Endothelial cell of umbilical vein (primary cell): ENCODE results near the gene RFLNA. TPM values are rescaled to one million over a fixed set of nuclear protein-coding genes. Genes with fewer than 3 reads are reported as not detected.

Experiments used
- BruUV-seq: library from RNA; stranded (reverse); fragments of 400-500 nt; replicated peaks from 2 replicates; lab custom pipeline; 2021; lab: Mats Ljungman, UMichigan
- CTCF ChIA-PET: fragments of 300-600, 350-600 bp; sonication (Branson Sonifier 250); formaldehyde crosslinking; loops from one replicate; lab custom pipeline; 2021; ENCODE audit warnings: antibody characterized with exemption, inconsistent platforms; lab: Charles Lee
- POLR2A ChIA-PET: fragments of 300-600, 350-600 bp; sonication (Branson Sonifier 250); formaldehyde crosslinking; loops from one replicate; lab custom pipeline; 2021; ENCODE audit warnings: antibody characterized with exemption, inconsistent platforms; lab: Charles Lee
- DNase-seq: peaks from one replicate; pipeline ENCODE4 v3.0.0-alpha.2; 2011; ENCODE audit warnings: low read depth, low spot score
- FAIRE-seq: peaks from 2 replicates; lab custom pipeline; 2011; peaks lifted over from hg19 to GRCh38; lab: Jason Lieb, UNC
- H2AFZ ChIP-seq: 2 replicates; pipeline ENCODE4 v1.6.0; 2012; ENCODE audit warnings: low read depth, low read length, control low read depth, inconsistent platforms
- H3K27ac ChIP-seq: 2 replicates; pipeline ENCODE4 v1.5.1; 2011; ENCODE audit warnings: low read depth, mild to moderate bottlenecking, control low read depth, low read length, moderate library complexity; ENCODE audit not compliant: insufficient read depth
- H3K27me3 ChIP-seq, 2 experiments: 2 replicates each; pipeline versions ENCODE4 v1.6.0 to v1.6.1; 2011; ENCODE audit warnings: low read length in 2 of 2, mixed read lengths in 1 of 2; ENCODE audit not compliant: control insufficient read depth in 2 of 2, insufficient read depth in 2 of 2
- H3K36me3 ChIP-seq, 2 experiments: 2 replicates in 1 of 2; 3 replicates in 1 of 2; pipeline ENCODE4 v1.5.1; 2011; ENCODE audit warnings: low read length in 2 of 2, mild to moderate bottlenecking in 1 of 2, moderate library complexity in 1 of 2; ENCODE audit not compliant: control insufficient read depth in 2 of 2, insufficient read depth in 2 of 2; ENCODE audit errors: extremely low read depth in 1 of 2
- H3K4me1 ChIP-seq: 3 replicates; pipeline ENCODE4 v1.5.1; 2011; ENCODE audit warnings: mild to moderate bottlenecking, low read length; ENCODE audit not compliant: control insufficient read depth, insufficient read depth; ENCODE audit errors: extremely low read depth
- H3K4me2 ChIP-seq: 2 replicates; pipeline ENCODE4 v1.6.1; 2011; ENCODE audit warnings: low read length, control low read depth, mixed read lengths; ENCODE audit not compliant: insufficient read depth
- H3K4me3 ChIP-seq, 3 experiments: fragments of 200-600 bp in 1 of 3; sonication (generic), shearing (Covaris generic) in 1 of 3; replicated peaks in 1 of 3; 2 replicates each; pipeline ENCODE4 v1.5.1; 2011 to 2016; ENCODE audit warnings: control low read depth in 3 of 3, low read length in 3 of 3, mild to moderate bottlenecking in 2 of 3, inconsistent platforms in 1 of 3, low read depth in 1 of 3, moderate library complexity in 1 of 3; ENCODE audit not compliant: insufficient read depth in 1 of 3
- H3K79me2 ChIP-seq: 2 replicates; pipeline ENCODE4 v1.6.0; 2012; ENCODE audit warnings: low read length, inconsistent platforms; ENCODE audit not compliant: control insufficient read depth, insufficient read depth
- H3K9ac ChIP-seq: replicated peaks from 2 replicates; pipeline ENCODE3; 2011; ENCODE audit warnings: low read length, control low read depth; ENCODE audit not compliant: insufficient read depth; ENCODE audit errors: extremely low read depth
- H3K9me1 ChIP-seq: replicated peaks from 3 replicates; pipeline ENCODE4 v1.6.0; 2011; ENCODE audit warnings: mild to moderate bottlenecking, low read length; ENCODE audit not compliant: control insufficient read depth, insufficient read depth; ENCODE audit errors: extremely low read depth
- H3K9me3 ChIP-seq: replicated peaks from 2 replicates; pipeline ENCODE4 v1.5.1; 2012; ENCODE audit warnings: low read length, inconsistent platforms; ENCODE audit not compliant: control insufficient read depth, insufficient read depth
- H4K20me1 ChIP-seq: replicated peaks from 2 replicates; pipeline ENCODE3; 2011; ENCODE audit warnings: mild to moderate bottlenecking, low read length; ENCODE audit not compliant: control insufficient read depth, insufficient read depth; ENCODE audit errors: extremely low read depth
- CTCF ChIP-seq, 2 donors: IDR thresholded peaks; 1 replicate in 1 of 2; 2 replicates in 1 of 2; pipeline ENCODE4 v1.5.1; 2011; ENCODE audit warnings: low read length in 2 of 2, mild to moderate bottlenecking in 2 of 2, moderate library complexity in 2 of 2, control low read depth in 1 of 2, inconsistent platforms in 1 of 2, low read depth in 1 of 2; ENCODE audit not compliant: insufficient read depth in 1 of 2; ENCODE audit errors: extremely low read depth in 1 of 2
- GATA2 ChIP-seq: IDR thresholded peaks from 2 replicates; pipeline ENCODE4 v1.7.0; 2011; ENCODE audit warnings: low read depth, mild to moderate bottlenecking, moderate library complexity, mixed read lengths, low read length; ENCODE audit not compliant: insufficient read length, insufficient read depth
- POLR2AphosphoS5 ChIP-seq: IDR thresholded peaks from 2 replicates; pipeline ENCODE4 v1.6.1; 2012; ENCODE audit warnings: low read depth, mild to moderate bottlenecking, control low read depth, low read length, moderate library complexity; ENCODE audit not compliant: insufficient read depth
- dilution Hi-C: fragments of 300-500 bp; cut with MboI; formaldehyde crosslinking; loops from one replicate; pipeline ENCODE4 v1.15.0; 2019; ENCODE audit warnings: low sequenced_read_pairs; ENCODE audit not compliant: extremely low pct_ligation_motif_present
- intact Hi-C: fragments of 100-400 bp; cut with micrococcal nuclease; formaldehyde crosslinking; loops from one replicate; pipeline ENCODE4 v1.10.0; 2022
- polyA plus RNA-seq, 4 experiments: library from polyadenylated mRNA; depleted of rRNA in 3 of 4; stranded (reverse) in 3 of 4; unstranded in 1 of 4; fragments of >200 nt; gene quantifications; 2 replicates each; pipeline versions ENCODE4 v1.2.1 to v1.2.3, GENCODE V29; 2011 to 2012; ENCODE audit warnings: missing spikeins in 1 of 4
- total RNA-seq: library from RNA; stranded (reverse); gene quantifications from 2 replicates; pipeline ENCODE4 v1.2.3, GENCODE V29; 2021

Gene RFLNA
- total and polyA plus RNA-seq, 2 donors (not counting 3 experiments of a cell fraction or from before 2014, with no cell fraction given): 19.7 to 24.5 TPM

GRCh38 chr12:124321556-124322270 lies 26.8 kb downstream of the RFLNA start:
- Histone ChIP-seq H3K9me3 (peaks cover 11% of the 10 kb centered on the region), H3K27ac (no peak overlapping the region), H3K79me2 (no peaks in the 10 kb centered on the region), H2AFZ (no peak overlapping the region), H3K4me2 (no peak overlapping the region), H3K27me3 (no peaks in the 10 kb centered on the region), H3K36me3 (peaks cover 14 to 19% of the 10 kb centered on the region in 2 experiments), H3K4me3 (no peak overlapping the region), H3K9ac (no peak overlapping the region), H3K4me1 (no peaks in the 10 kb centered on the region), H3K9me1 (no peaks in the 10 kb centered on the region), H4K20me1 (no peaks in the 10 kb centered on the region)
- dilution Hi-C loops (no loop called here), intact Hi-C loops (loop anchor here (1.0 to 10.0 kb wide), 3 partner anchors 267 to 453 kb away; no protein-coding TSS in a partner anchor)
- DNase-seq: no peak
- BruUV-seq: no TSS peak
- no peak for FAIRE-seq
- no peak for TF ChIP-seq GATA2
- TF ChIP-seq POLR2AphosphoS5: no peak
- TF ChIP-seq CTCF (IDR thresholded peaks at IDR 0.05; ENCODE audit: extremely low read depth in 1 of 2, insufficient read depth in 1 of 2, low read depth in 1 of 2, low read length in 2 of 2): no peak
- POLR2A ChIA-PET: interaction anchor here (0.9 kb wide), 1 partner anchor 268 kb away, joined by 3 read pairs; no protein-coding TSS in a partner anchor
- CTCF ChIA-PET: interaction anchor here (1.2 to 8.8 kb wide), 7 partner anchors 11 to 290 kb away, joined by 3 to 169 read pairs (median 8); no protein-coding TSS in a partner anchor
